ENCODE results near the gene PTPRN2.

DNA sequence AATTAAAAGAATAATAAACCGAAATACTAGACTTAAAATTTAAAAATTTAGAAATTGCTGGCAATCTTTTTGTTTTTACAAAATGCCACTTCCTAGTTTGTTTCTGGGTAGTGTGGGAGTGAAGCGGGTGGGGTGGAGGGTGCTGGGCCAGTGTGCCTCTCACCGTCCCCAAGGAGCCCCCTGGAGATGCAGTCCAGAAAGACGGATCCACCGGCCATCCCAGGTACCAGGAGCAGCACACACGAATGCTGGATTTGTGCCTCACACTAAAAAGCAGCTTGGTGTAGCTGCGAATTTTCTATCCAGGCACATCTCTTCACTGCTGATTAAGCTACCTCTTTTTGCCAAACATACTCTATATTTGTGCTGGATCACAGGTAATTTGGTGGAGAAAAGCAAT lies 632.7 kb downstream of the PTPRN2 start:
- TF ChIP-seq, protein P1, sequence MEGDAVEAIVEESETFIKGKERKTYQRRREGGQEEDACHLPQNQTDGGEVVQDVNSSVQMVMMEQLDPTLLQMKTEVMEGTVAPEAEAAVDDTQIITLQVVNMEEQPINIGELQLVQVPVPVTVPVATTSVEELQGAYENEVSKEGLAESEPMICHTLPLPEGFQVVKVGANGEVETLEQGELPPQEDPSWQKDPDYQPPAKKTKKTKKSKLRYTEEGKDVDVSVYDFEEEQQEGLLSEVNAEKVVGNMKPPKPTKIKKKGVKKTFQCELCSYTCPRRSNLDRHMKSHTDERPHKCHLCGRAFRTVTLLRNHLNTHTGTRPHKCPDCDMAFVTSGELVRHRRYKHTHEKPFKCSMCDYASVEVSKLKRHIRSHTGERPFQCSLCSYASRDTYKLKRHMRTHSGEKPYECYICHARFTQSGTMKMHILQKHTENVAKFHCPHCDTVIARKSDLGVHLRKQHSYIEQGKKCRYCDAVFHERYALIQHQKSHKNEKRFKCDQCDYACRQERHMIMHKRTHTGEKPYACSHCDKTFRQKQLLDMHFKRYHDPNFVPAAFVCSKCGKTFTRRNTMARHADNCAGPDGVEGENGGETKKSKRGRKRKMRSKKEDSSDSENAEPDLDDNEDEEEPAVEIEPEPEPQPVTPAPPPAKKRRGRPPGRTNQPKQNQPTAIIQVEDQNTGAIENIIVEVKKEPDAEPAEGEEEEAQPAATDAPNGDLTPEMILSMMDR (IDR thresholded peaks at IDR 0.05; ENCODE audit: low read depth, low read length): no peak
- TF ChIP-seq, protein P2, sequence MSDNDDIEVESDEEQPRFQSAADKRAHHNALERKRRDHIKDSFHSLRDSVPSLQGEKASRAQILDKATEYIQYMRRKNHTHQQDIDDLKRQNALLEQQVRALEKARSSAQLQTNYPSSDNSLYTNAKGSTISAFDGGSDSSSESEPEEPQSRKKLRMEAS (IDR thresholded peaks at IDR 0.05; ENCODE audit: low read depth, low read length): no peak
- TF ChIP-seq POLR2A (IDR thresholded peaks at IDR 0.05; ENCODE audit: extremely low read depth, insufficient read length): no peak
